Measurements from ENCODE around the gene AK5.

AK5 gene

GRCh38 chr1:77421504-77422233, 139.8 kb downstream of the AK5 start:
- TF ChIP-seq FOXP2 (optimal IDR thresholded peaks at IDR 0.05; ENCODE audit: borderline replicate concordance, extremely low read depth, extremely low read length, insufficient read depth) (no peak), REST (IDR thresholded peaks at IDR 0.05; ENCODE audit: insufficient read depth in 1 of 2, low read depth in 2 of 2, low read length in 2 of 2) (no peak), SIN3A (IDR thresholded peaks at IDR 0.05; ENCODE audit: borderline replicate concordance, insufficient read depth, low read length) (no peak), POLR2AphosphoS5 (IDR thresholded peaks at IDR 0.05; ENCODE audit: low read depth, low read length) (no peak), TAF1 (IDR thresholded peaks at IDR 0.05; ENCODE audit: borderline replicate concordance, insufficient read depth, low read length) (no peak)

DNA sequence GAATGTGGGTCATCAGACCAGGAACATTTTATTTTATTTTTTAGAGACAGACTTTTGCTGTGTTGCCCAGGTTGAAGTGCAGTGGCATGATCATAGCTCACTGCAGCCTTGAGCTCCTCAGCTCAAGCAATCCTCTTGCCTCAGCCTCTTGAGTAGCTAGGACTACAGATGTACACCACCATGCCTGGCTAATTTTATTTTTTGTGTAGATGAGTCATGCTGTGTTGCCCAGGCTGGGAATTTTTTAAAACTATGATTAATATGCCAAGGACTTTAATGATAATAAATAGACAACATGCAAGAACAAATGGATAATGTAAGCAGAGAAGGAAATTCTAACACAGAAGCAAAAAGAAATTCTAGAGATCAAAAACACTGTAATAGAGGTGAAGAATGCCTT, 142.4 kb downstream of the AK5 start:
- TF ChIP-seq FOXP2 (optimal IDR thresholded peaks at IDR 0.05; ENCODE audit: borderline replicate concordance, extremely low read depth, extremely low read length, insufficient read depth) = no peak
- no peak for TF ChIP-seq REST (IDR thresholded peaks at IDR 0.05; ENCODE audit: insufficient read depth in 1 of 2, low read depth in 2 of 2, low read length in 2 of 2)
- TF ChIP-seq POLR2AphosphoS5 (IDR thresholded peaks at IDR 0.05; ENCODE audit: low read depth, low read length) = no peak
- no peak for TF ChIP-seq SIN3A (IDR thresholded peaks at IDR 0.05; ENCODE audit: borderline replicate concordance, insufficient read depth, low read length)
- TF ChIP-seq TAF1 (IDR thresholded peaks at IDR 0.05; ENCODE audit: borderline replicate concordance, insufficient read depth, low read length) = no peak

DNA sequence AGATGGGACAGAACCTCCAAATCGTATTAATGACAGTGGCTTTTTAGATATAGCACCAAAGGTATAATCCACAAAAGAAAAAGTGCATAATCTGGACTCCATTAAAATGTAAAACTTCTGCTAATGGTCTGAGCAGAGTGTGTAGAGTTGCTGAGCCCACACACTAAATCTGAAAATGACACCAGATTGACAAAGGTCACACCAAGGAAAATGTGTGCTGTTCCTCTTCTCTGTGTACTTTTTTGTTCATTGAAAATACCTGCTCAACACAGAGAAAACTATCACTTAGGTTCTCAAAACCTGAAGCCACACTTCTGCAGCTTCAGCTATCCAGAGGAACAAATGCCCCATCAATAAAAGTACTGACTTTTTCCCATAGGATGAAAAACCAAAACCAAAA, 146.2 kb downstream of the AK5 start:
- no peak for TF ChIP-seq POLR2AphosphoS5 (IDR thresholded peaks at IDR 0.05; ENCODE audit: low read depth, low read length)
- no peak for TF ChIP-seq REST (IDR thresholded peaks at IDR 0.05; ENCODE audit: insufficient read depth in 1 of 2, low read depth in 2 of 2, low read length in 2 of 2)
- TF ChIP-seq TAF1 (IDR thresholded peaks at IDR 0.05; ENCODE audit: borderline replicate concordance, insufficient read depth, low read length) = no peak
- TF ChIP-seq FOXP2 (optimal IDR thresholded peaks at IDR 0.05; ENCODE audit: borderline replicate concordance, extremely low read depth, extremely low read length, insufficient read depth) = no peak
- TF ChIP-seq SIN3A (IDR thresholded peaks at IDR 0.05; ENCODE audit: borderline replicate concordance, insufficient read depth, low read length) = no peak

DNA sequence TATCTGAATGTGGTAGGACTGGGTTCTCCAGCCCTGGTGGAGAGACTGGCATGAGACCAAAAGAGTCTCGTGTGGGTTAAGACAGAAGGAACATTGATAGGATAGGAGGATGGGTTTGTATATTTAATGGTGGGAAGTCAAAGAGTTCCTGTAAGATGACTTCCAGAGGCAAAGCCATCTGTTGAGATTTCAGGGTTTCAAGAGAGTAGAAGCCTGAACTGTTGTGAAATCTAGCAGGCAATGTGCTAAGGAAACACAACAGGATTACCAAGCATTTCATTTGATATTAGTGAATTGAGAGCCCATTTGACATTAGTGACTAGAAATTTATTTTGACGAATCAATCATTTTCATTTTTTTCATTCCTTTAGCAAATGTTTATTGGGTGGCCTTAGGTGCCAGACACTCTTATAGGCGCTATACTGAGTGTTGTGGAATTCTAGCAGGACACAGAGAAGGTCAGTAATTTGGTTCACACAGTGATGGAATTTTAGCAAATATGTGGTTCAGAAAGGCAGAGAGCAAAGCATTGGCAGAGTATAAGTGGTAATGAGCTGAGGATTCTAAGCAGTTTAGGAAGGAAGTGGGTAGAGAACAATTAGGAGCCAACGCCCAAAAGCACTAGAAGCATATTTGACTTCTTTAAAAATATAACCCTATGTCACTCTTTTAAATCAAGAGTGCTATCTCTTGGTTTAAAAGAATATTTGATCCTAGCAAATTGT, 149.3 kb downstream of the AK5 start:
- TF ChIP-seq SIN3A (IDR thresholded peaks at IDR 0.05; ENCODE audit: borderline replicate concordance, insufficient read depth, low read length) (no peak), REST (IDR thresholded peaks at IDR 0.05; ENCODE audit: insufficient read depth in 1 of 2, low read depth in 2 of 2, low read length in 2 of 2) (no peak), FOXP2 (optimal IDR thresholded peaks at IDR 0.05; ENCODE audit: borderline replicate concordance, extremely low read depth, extremely low read length, insufficient read depth) (no peak), POLR2AphosphoS5 (IDR thresholded peaks at IDR 0.05; ENCODE audit: low read depth, low read length) (no peak)
